GM23338 (cell line): ENCODE measurements around the gene PACSIN1. TPM values are rescaled to one million over a fixed set of nuclear protein-coding genes. Genes with fewer than 3 reads are reported as not detected.
"Not testable (repeated sequence)": the region's sequence is repeated elsewhere in the genome, so short reads cannot be mapped to it uniquely, and the experiment has no call there.

Experiments
- ATAC-seq: fragments of 200-7000 bp; cut with Tn5 transposase; 3 replicates; pipeline ENCODE4 v1.9.1; 2020
- DNase-seq: peaks from one replicate; pipeline ENCODE4 v3.0.0-alpha.2; 2015; ENCODE audit warnings: low spot score
- H2AFZ ChIP-seq: fragments of 200-600 bp; sonication (generic); 2 replicates; pipeline ENCODE4 v1.8.0; 2016; ENCODE audit warnings: antibody characterized with exemption, mild to moderate bottlenecking, moderate library complexity
- H3F3A ChIP-seq: fragments of 200-600 bp; sonication (generic); replicated peaks from 2 replicates; pipeline ENCODE4 v1.8.0; 2017; ENCODE audit warnings: antibody characterized with exemption, mixed run types, low read depth
- H3K27ac ChIP-seq: fragments of 200-600 bp; sonication (generic); 2 replicates; pipeline ENCODE4 v1.6.1; 2016; ENCODE audit warnings: low read depth
- H3K27me3 ChIP-seq: fragments of 200-600 bp; sonication (generic); 2 replicates; pipeline ENCODE4 v1.8.0; 2016; ENCODE audit warnings: mild to moderate bottlenecking, mixed run types, moderate library complexity; ENCODE audit not compliant: insufficient read depth
- H3K36me3 ChIP-seq: fragments of 200-600 bp; sonication (generic); 2 replicates; pipeline ENCODE4 v1.8.0; 2016; ENCODE audit warnings: mild to moderate bottlenecking; ENCODE audit not compliant: insufficient read depth
- H3K4me1 ChIP-seq: fragments of 200-600 bp; sonication (generic); 2 replicates; pipeline ENCODE4 v1.8.0; 2016; ENCODE audit warnings: mild to moderate bottlenecking, moderate library complexity; ENCODE audit not compliant: insufficient read depth
- H3K4me2 ChIP-seq: fragments of 200-600 bp; sonication (generic); 2 replicates; pipeline ENCODE4 v1.7.1; 2017; ENCODE audit warnings: mixed run types
- H3K4me3 ChIP-seq: fragments of 200-600 bp; sonication (generic); 2 replicates; pipeline ENCODE4 v1.6.1; 2016; ENCODE audit warnings: mixed run types
- H3K79me2 ChIP-seq: fragments of 200-600 bp; sonication (generic); replicated peaks from 2 replicates; pipeline ENCODE4 v1.8.0; 2017; ENCODE audit warnings: mild to moderate bottlenecking; ENCODE audit not compliant: insufficient read depth
- H3K9me2 ChIP-seq: fragments of 200-600 bp; sonication (generic); 2 replicates; pipeline ENCODE4 v1.8.0; 2017; ENCODE audit not compliant: insufficient read depth
- H4K20me1 ChIP-seq: fragments of 200-600 bp; sonication (generic); replicated peaks from 2 replicates; pipeline ENCODE4 v1.8.0; 2017; ENCODE audit warnings: mild to moderate bottlenecking; ENCODE audit not compliant: insufficient read depth
- H3K27ac Mint-ChIP-seq: 2 replicates; pipeline ENCODE4 v1.8.0; 2020; ENCODE audit warnings: inconsistent platforms, mild to moderate bottlenecking, moderate library complexity, mixed read lengths
- H3K27me3 Mint-ChIP-seq: 3 replicates; pipeline ENCODE4 v1.8.0; 2022; ENCODE audit warnings: low read depth, mild to moderate bottlenecking, moderate library complexity, mixed read lengths, inconsistent platforms; ENCODE audit not compliant: insufficient read depth, poor library complexity
- H3K36me3 Mint-ChIP-seq: 3 replicates; pipeline ENCODE4 v1.8.0; 2021; ENCODE audit warnings: low read depth, mild to moderate bottlenecking, inconsistent platforms, moderate library complexity, mixed read lengths
- H3K4me1 Mint-ChIP-seq: 3 replicates; pipeline ENCODE4 v1.8.0; 2020; ENCODE audit warnings: mild to moderate bottlenecking, inconsistent platforms, mixed read lengths
- H3K4me3 Mint-ChIP-seq: 3 replicates; pipeline ENCODE4 v1.8.0; 2021; ENCODE audit warnings: moderate library complexity, mild to moderate bottlenecking, inconsistent platforms, mixed read lengths
- H3K9me3 Mint-ChIP-seq: 3 replicates; pipeline ENCODE4 v1.8.0; 2020; ENCODE audit warnings: moderate library complexity, mild to moderate bottlenecking, inconsistent platforms, mixed read lengths
- CREB1 ChIP-seq: fragments of 250-450 bp; sonication (Bioruptor Pico); IDR thresholded peaks from 2 replicates; pipeline ENCODE4 v1.5.0; 2020; ENCODE audit warnings: low read depth, mild to moderate bottlenecking, moderate library complexity
- EZH2 ChIP-seq: fragments of 200-600 bp; sonication (generic); IDR thresholded peaks from one replicate; pipeline ENCODE4 v1.8.0; 2017; ENCODE audit warnings: antibody characterized with exemption, mild to moderate bottlenecking, low read depth; ENCODE audit not compliant: unreplicated experiment
- POLR2AphosphoS5 ChIP-seq: IDR thresholded peaks from 2 replicates; pipeline ENCODE4 v1.6.1; 2016; ENCODE audit warnings: antibody characterized with exemption, low read depth
- ZNF114 ChIP-seq: fragments of 250-450 bp; sonication (Bioruptor Pico); IDR thresholded peaks from 2 replicates; pipeline ENCODE4 v1.5.0; 2020; ENCODE audit warnings: mild to moderate bottlenecking, moderate library complexity
- ZNF331 ChIP-seq: fragments of 250-450 bp; sonication (Bioruptor Pico); IDR thresholded peaks from 2 replicates; pipeline ENCODE4 v1.5.0; 2020; ENCODE audit warnings: low read depth, mild to moderate bottlenecking, moderate library complexity
- polyA plus RNA-seq: library from polyadenylated mRNA; unstranded; fragments of >200 nt; fragmentation: Nextera tagmentation; extraction: Ambion mirVana; gene quantifications from 2 replicates; pipeline ENCODE4 v1.2.1, GENCODE V29; 2016
- total RNA-seq: library from RNA; depleted of rRNA; stranded (reverse); fragments of >200 nt; shearing (Covaris generic); gene quantifications from 2 replicates; pipeline ENCODE4 v1.2.3, GENCODE V29; 2014
- TF ChIP-seq, protein P1 (sequence below), 2 experiments: fragments of 200-600 bp in 1 of 2; sonication (generic) in 1 of 2; conservative IDR thresholded peaks; 2 replicates each; pipeline versions ENCODE4 v1.5.1 to v1.6.1; 2016 to 2017; ENCODE audit warnings: antibody characterized with exemption in 2 of 2, low read depth in 2 of 2, mild to moderate bottlenecking in 2 of 2, moderate library complexity in 1 of 2
- TF ChIP-seq, protein P2 (sequence below): IDR thresholded peaks from one replicate; pipeline ENCODE4 v1.6.1; 2018; ENCODE audit warnings: antibody characterized with exemption; ENCODE audit not compliant: unreplicated experiment

PACSIN1 gene
- total and polyA plus RNA-seq, 2 experiments from 2014 or later: 5.2 to 8.7 TPM

DNA sequence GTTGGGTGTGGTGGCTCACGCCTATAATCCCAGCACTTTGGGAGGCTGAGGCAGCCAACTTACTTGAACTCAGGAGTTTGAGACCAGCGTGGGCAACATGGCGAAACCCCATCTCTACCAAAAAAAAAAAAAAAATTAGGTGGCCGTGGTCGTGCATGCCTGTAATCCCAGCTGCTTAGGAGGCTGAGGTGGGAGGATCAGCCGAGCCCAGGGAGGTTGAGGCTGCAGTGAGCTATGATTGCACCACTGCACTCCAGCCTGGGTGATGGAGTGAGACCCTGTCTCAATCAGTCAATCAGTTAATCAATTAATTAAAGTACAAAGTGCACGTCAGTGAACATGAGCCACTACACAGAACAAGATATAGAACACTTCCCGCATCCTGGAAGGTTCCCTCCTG, 21.0 kb downstream of the PACSIN1 start:
- H3K9me3 Mint-ChIP-seq, H3K36me3 Mint-ChIP-seq, H2AFZ ChIP-seq, H3K27me3 Mint-ChIP-seq, H3K27ac ChIP-seq, H3F3A ChIP-seq, H3K9me2 ChIP-seq, H3K27me3 ChIP-seq, DNase-seq, ATAC-seq, H3K4me3 ChIP-seq, H3K4me1 ChIP-seq, H3K4me2 ChIP-seq, H3K27ac Mint-ChIP-seq, H3K79me2 ChIP-seq, H3K36me3 ChIP-seq, H3K4me3 Mint-ChIP-seq, H4K20me1 ChIP-seq: not testable (repeated sequence)
- H3K4me1 Mint-ChIP-seq: peaks cover 19% of the 10 kb centered on the region

GRCh38 chr6:34487536-34487935, 21.7 kb downstream of the PACSIN1 start:
- Histone ChIP-seq H2AFZ (no peak overlapping the region), H3K4me2 (no peak overlapping the region), H3F3A (no peaks in the 10 kb centered on the region), H3K79me2 (no peaks in the 10 kb centered on the region), H4K20me1 (no peaks in the 10 kb centered on the region; the same call in 1 of the 2 replicates), H3K4me3 (no peak overlapping the region), H3K4me1 (peaks cover 3% of the 10 kb centered on the region; the same call in 1 of the 2 replicates), H3K27ac (no peak overlapping the region), H3K27me3 (no peaks in the 10 kb centered on the region), H3K9me2 (no peaks in the 10 kb centered on the region), H3K36me3 (no peaks in the 10 kb centered on the region)
- H3K36me3 Mint-ChIP-seq: no peaks in the 10 kb centered on the region
- no peak overlapping the region for H3K4me3 Mint-ChIP-seq
- peaks cover 3% of the 10 kb centered on the region for H3K27me3 Mint-ChIP-seq
- no peak for TF ChIP-seq ZNF331 (CRISPR knock-in tag)
- no peak for TF ChIP-seq CREB1 (CRISPR knock-in tag)
- no peak for TF ChIP-seq EZH2
- TF ChIP-seq, protein P1, sequence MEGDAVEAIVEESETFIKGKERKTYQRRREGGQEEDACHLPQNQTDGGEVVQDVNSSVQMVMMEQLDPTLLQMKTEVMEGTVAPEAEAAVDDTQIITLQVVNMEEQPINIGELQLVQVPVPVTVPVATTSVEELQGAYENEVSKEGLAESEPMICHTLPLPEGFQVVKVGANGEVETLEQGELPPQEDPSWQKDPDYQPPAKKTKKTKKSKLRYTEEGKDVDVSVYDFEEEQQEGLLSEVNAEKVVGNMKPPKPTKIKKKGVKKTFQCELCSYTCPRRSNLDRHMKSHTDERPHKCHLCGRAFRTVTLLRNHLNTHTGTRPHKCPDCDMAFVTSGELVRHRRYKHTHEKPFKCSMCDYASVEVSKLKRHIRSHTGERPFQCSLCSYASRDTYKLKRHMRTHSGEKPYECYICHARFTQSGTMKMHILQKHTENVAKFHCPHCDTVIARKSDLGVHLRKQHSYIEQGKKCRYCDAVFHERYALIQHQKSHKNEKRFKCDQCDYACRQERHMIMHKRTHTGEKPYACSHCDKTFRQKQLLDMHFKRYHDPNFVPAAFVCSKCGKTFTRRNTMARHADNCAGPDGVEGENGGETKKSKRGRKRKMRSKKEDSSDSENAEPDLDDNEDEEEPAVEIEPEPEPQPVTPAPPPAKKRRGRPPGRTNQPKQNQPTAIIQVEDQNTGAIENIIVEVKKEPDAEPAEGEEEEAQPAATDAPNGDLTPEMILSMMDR (conservative IDR thresholded peaks at IDR 0.05; ENCODE audit: low read depth in 2 of 2): no peak
- no peak for TF ChIP-seq ZNF114 (CRISPR knock-in tag)
- no peak for TF ChIP-seq POLR2AphosphoS5
- DNase-seq (no peak), ATAC-seq (no peak)
- H3K27ac Mint-ChIP-seq: no peak overlapping the region
- H3K4me1 Mint-ChIP-seq: peaks cover 19% of the 10 kb centered on the region
- no peaks in the 10 kb centered on the region for H3K9me3 Mint-ChIP-seq

- Histone ChIP-seq H3K4me1 (peaks cover 3% of the 10 kb centered on the region; the same call in 1 of the 2 replicates), H3K79me2 (no peaks in the 10 kb centered on the region), H3K27me3 (no peaks in the 10 kb centered on the region), H3F3A (no peaks in the 10 kb centered on the region), H3K4me2 (no peak overlapping the region), H3K9me2 (no peaks in the 10 kb centered on the region), H2AFZ (no peak overlapping the region), H4K20me1 (no peaks in the 10 kb centered on the region), H3K27ac (no peak overlapping the region), H3K4me3 (no peak overlapping the region), H3K36me3 (no peaks in the 10 kb centered on the region)
- TF ChIP-seq, protein P2, sequence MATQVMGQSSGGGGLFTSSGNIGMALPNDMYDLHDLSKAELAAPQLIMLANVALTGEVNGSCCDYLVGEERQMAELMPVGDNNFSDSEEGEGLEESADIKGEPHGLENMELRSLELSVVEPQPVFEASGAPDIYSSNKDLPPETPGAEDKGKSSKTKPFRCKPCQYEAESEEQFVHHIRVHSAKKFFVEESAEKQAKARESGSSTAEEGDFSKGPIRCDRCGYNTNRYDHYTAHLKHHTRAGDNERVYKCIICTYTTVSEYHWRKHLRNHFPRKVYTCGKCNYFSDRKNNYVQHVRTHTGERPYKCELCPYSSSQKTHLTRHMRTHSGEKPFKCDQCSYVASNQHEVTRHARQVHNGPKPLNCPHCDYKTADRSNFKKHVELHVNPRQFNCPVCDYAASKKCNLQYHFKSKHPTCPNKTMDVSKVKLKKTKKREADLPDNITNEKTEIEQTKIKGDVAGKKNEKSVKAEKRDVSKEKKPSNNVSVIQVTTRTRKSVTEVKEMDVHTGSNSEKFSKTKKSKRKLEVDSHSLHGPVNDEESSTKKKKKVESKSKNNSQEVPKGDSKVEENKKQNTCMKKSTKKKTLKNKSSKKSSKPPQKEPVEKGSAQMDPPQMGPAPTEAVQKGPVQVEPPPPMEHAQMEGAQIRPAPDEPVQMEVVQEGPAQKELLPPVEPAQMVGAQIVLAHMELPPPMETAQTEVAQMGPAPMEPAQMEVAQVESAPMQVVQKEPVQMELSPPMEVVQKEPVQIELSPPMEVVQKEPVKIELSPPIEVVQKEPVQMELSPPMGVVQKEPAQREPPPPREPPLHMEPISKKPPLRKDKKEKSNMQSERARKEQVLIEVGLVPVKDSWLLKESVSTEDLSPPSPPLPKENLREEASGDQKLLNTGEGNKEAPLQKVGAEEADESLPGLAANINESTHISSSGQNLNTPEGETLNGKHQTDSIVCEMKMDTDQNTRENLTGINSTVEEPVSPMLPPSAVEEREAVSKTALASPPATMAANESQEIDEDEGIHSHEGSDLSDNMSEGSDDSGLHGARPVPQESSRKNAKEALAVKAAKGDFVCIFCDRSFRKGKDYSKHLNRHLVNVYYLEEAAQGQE: no peak
- Mint-ChIP-seq H3K36me3 (no peaks in the 10 kb centered on the region), H3K9me3 (no peaks in the 10 kb centered on the region; the same call in 2 of the 3 replicates), H3K27ac (peak overlapping the region; percentile 68; the same call in 1 of the 2 replicates), H3K4me1 (peaks cover 19% of the 10 kb centered on the region), H3K4me3 (no peak overlapping the region), H3K27me3 (peaks cover 4% of the 10 kb centered on the region)
- no peak for DNase-seq
- ATAC-seq: no peak
Observed at GRCh38 chr6:34489207-34489805, 23.4 kb downstream of the PACSIN1 start.
